Endothelial cell of umbilical vein (primary cell): Measurements from ENCODE around the gene MTERF4. TPM values are rescaled to one million over a fixed set of nuclear protein-coding genes. Genes with fewer than 3 reads are reported as not detected.

ENCODE experiments used
- BruUV-seq: library from RNA; stranded (reverse); fragments of 400-500 nt; replicated peaks from 2 replicates; lab custom pipeline; 2021; lab: Mats Ljungman, UMichigan
- CTCF ChIA-PET: fragments of 300-600, 350-600 bp; sonication (Branson Sonifier 250); formaldehyde crosslinking; loops from one replicate; lab custom pipeline; 2021; ENCODE audit warnings: antibody characterized with exemption, inconsistent platforms; lab: Charles Lee
- POLR2A ChIA-PET: fragments of 300-600, 350-600 bp; sonication (Branson Sonifier 250); formaldehyde crosslinking; loops from one replicate; lab custom pipeline; 2021; ENCODE audit warnings: antibody characterized with exemption, inconsistent platforms; lab: Charles Lee
- DNase-seq: peaks from one replicate; pipeline ENCODE4 v3.0.0-alpha.2; 2011; ENCODE audit warnings: low read depth, low spot score
- FAIRE-seq: peaks from 2 replicates; lab custom pipeline; 2011; peaks lifted over from hg19 to GRCh38; lab: Jason Lieb, UNC
- H2AFZ ChIP-seq: 2 replicates; pipeline ENCODE4 v1.6.0; 2012; ENCODE audit warnings: low read depth, low read length, control low read depth, inconsistent platforms
- H3K27ac ChIP-seq: 2 replicates; pipeline ENCODE4 v1.5.1; 2011; ENCODE audit warnings: low read depth, mild to moderate bottlenecking, control low read depth, low read length, moderate library complexity; ENCODE audit not compliant: insufficient read depth
- H3K27me3 ChIP-seq, 2 experiments: 2 replicates each; pipeline versions ENCODE4 v1.6.0 to v1.6.1; 2011; ENCODE audit warnings: low read length in 2 of 2, mixed read lengths in 1 of 2; ENCODE audit not compliant: control insufficient read depth in 2 of 2, insufficient read depth in 2 of 2
- H3K36me3 ChIP-seq, 2 experiments: 2 replicates in 1 of 2; 3 replicates in 1 of 2; pipeline ENCODE4 v1.5.1; 2011; ENCODE audit warnings: low read length in 2 of 2, mild to moderate bottlenecking in 1 of 2, moderate library complexity in 1 of 2; ENCODE audit not compliant: control insufficient read depth in 2 of 2, insufficient read depth in 2 of 2; ENCODE audit errors: extremely low read depth in 1 of 2
- H3K4me1 ChIP-seq: 3 replicates; pipeline ENCODE4 v1.5.1; 2011; ENCODE audit warnings: mild to moderate bottlenecking, low read length; ENCODE audit not compliant: control insufficient read depth, insufficient read depth; ENCODE audit errors: extremely low read depth
- H3K4me2 ChIP-seq: 2 replicates; pipeline ENCODE4 v1.6.1; 2011; ENCODE audit warnings: low read length, control low read depth, mixed read lengths; ENCODE audit not compliant: insufficient read depth
- H3K4me3 ChIP-seq, 3 experiments: fragments of 200-600 bp in 1 of 3; sonication (generic), shearing (Covaris generic) in 1 of 3; replicated peaks in 1 of 3; 2 replicates each; pipeline ENCODE4 v1.5.1; 2011 to 2016; ENCODE audit warnings: control low read depth in 3 of 3, low read length in 3 of 3, mild to moderate bottlenecking in 2 of 3, inconsistent platforms in 1 of 3, low read depth in 1 of 3, moderate library complexity in 1 of 3; ENCODE audit not compliant: insufficient read depth in 1 of 3
- H3K79me2 ChIP-seq: 2 replicates; pipeline ENCODE4 v1.6.0; 2012; ENCODE audit warnings: low read length, inconsistent platforms; ENCODE audit not compliant: control insufficient read depth, insufficient read depth
- H3K9ac ChIP-seq: replicated peaks from 2 replicates; pipeline ENCODE3; 2011; ENCODE audit warnings: low read length, control low read depth; ENCODE audit not compliant: insufficient read depth; ENCODE audit errors: extremely low read depth
- H3K9me1 ChIP-seq: replicated peaks from 3 replicates; pipeline ENCODE4 v1.6.0; 2011; ENCODE audit warnings: mild to moderate bottlenecking, low read length; ENCODE audit not compliant: control insufficient read depth, insufficient read depth; ENCODE audit errors: extremely low read depth
- H3K9me3 ChIP-seq: replicated peaks from 2 replicates; pipeline ENCODE4 v1.5.1; 2012; ENCODE audit warnings: low read length, inconsistent platforms; ENCODE audit not compliant: control insufficient read depth, insufficient read depth
- H4K20me1 ChIP-seq: replicated peaks from 2 replicates; pipeline ENCODE3; 2011; ENCODE audit warnings: mild to moderate bottlenecking, low read length; ENCODE audit not compliant: control insufficient read depth, insufficient read depth; ENCODE audit errors: extremely low read depth
- CTCF ChIP-seq, 2 donors: IDR thresholded peaks; 1 replicate in 1 of 2; 2 replicates in 1 of 2; pipeline ENCODE4 v1.5.1; 2011; ENCODE audit warnings: low read length in 2 of 2, mild to moderate bottlenecking in 2 of 2, moderate library complexity in 2 of 2, control low read depth in 1 of 2, inconsistent platforms in 1 of 2, low read depth in 1 of 2; ENCODE audit not compliant: insufficient read depth in 1 of 2; ENCODE audit errors: extremely low read depth in 1 of 2
- EZH2 ChIP-seq: IDR thresholded peaks from 2 replicates; pipeline ENCODE4 v1.6.1; 2012; ENCODE audit warnings: borderline replicate concordance, low read depth, mild to moderate bottlenecking, moderate library complexity, low read length, inconsistent platforms; ENCODE audit not compliant: severe bottlenecking
- MYC ChIP-seq: IDR thresholded peaks from one replicate; pipeline ENCODE4 v1.6.1; 2011; ENCODE audit warnings: mild to moderate bottlenecking, low read depth, low read length
- dilution Hi-C: fragments of 300-500 bp; cut with MboI; formaldehyde crosslinking; loops from one replicate; pipeline ENCODE4 v1.15.0; 2019; ENCODE audit warnings: low sequenced_read_pairs; ENCODE audit not compliant: extremely low pct_ligation_motif_present
- intact Hi-C: fragments of 100-400 bp; cut with micrococcal nuclease; formaldehyde crosslinking; loops from one replicate; pipeline ENCODE4 v1.10.0; 2022
- polyA plus RNA-seq, 4 experiments: library from polyadenylated mRNA; depleted of rRNA in 3 of 4; stranded (reverse) in 3 of 4; unstranded in 1 of 4; fragments of >200 nt; gene quantifications; 2 replicates each; pipeline versions ENCODE4 v1.2.1 to v1.2.3, GENCODE V29; 2011 to 2012; ENCODE audit warnings: missing spikeins in 1 of 4
- total RNA-seq: library from RNA; stranded (reverse); gene quantifications from 2 replicates; pipeline ENCODE4 v1.2.3, GENCODE V29; 2021

Gene MTERF4
- total and polyA plus RNA-seq, 2 donors (not counting 3 experiments of a cell fraction or from before 2014, with no cell fraction given), result 14.7 to 27.3 TPM

DNA sequence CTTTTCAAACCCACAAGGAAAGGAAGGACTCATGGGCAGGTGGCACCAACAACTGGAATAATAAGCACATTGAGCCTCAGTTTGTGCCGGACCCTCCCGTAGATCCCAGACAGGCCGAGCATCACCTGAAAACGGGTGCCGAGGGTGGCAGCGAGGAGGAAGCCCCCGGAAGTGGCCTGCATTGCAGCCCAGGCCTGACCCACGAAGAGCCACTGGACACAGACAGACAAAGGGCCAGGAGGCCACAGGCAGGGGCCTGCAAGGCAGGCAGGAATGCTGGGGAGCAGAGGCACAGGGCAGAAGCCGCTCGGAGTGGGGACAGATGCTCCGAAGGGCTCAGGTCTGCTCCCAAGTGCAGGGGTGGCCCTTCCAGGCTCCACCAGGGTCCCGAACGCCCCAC lies 31.7 kb downstream of the MTERF4 start:
- BruUV-seq, result no TSS peak
- H3K79me2 ChIP-seq, result no peaks in the 10 kb centered on the region
- ChIA-PET POLR2A (no interaction called here), CTCF (no interaction called here)
- H3K4me1 ChIP-seq, result no peaks in the 10 kb centered on the region
- peaks cover 0 to 2% of the 10 kb centered on the region in 2 experiments for H3K36me3 ChIP-seq
- no peaks in the 10 kb centered on the region for H3K27me3 ChIP-seq
- no peak overlapping the region for H3K4me2 ChIP-seq
- no peak overlapping the region for H3K27ac ChIP-seq
- FAIRE-seq (no peak), DNase-seq (no peak)
- H3K9me3 ChIP-seq, result no peaks in the 10 kb centered on the region
- dilution Hi-C loops (no loop called here), intact Hi-C loops (loop anchor here (10.0 kb wide), 1 partner anchor 156 kb away; no protein-coding TSS in a partner anchor)
- no peaks in the 10 kb centered on the region for H3K9me1 ChIP-seq
- no peak overlapping the region for H3K4me3 ChIP-seq
- no peaks in the 10 kb centered on the region for H4K20me1 ChIP-seq
- no peak overlapping the region for H3K9ac ChIP-seq
- no peak overlapping the region for H2AFZ ChIP-seq
- TF ChIP-seq MYC, result no peak
- TF ChIP-seq CTCF (IDR thresholded peaks at IDR 0.05; ENCODE audit: extremely low read depth in 1 of 2, insufficient read depth in 1 of 2, low read depth in 1 of 2, low read length in 2 of 2), result no peak

- no TSS peak for BruUV-seq
- no peaks in the 10 kb centered on the region for H3K36me3 ChIP-seq
- ChIA-PET CTCF (interaction anchor here (1.5 kb wide), 1 partner anchor 8 kb away, joined by 8 read pairs; no protein-coding TSS in a partner anchor), POLR2A (no interaction called here)
- DNase-seq, result no peak
- H3K79me2 ChIP-seq, result no peaks in the 10 kb centered on the region
- intact Hi-C loops, result loop anchor here (10.0 kb wide), 1 partner anchor 155 kb away; no protein-coding TSS in a partner anchor
- no peaks in the 10 kb centered on the region for H4K20me1 ChIP-seq
- FAIRE-seq, result no peak
- no peaks in the 10 kb centered on the region for H3K27me3 ChIP-seq
- H2AFZ ChIP-seq, result no peak overlapping the region
- H3K4me3 ChIP-seq, result no peak overlapping the region
- TF ChIP-seq MYC (no peak), EZH2 (no peak)
- H3K27ac ChIP-seq, result no peak overlapping the region
- H3K4me2 ChIP-seq, result no peak overlapping the region
- H3K9ac ChIP-seq, result no peak overlapping the region
- no peaks in the 10 kb centered on the region for H3K4me1 ChIP-seq
- no peaks in the 10 kb centered on the region for H3K9me3 ChIP-seq
- dilution Hi-C loops, result no loop called here
- no peaks in the 10 kb centered on the region for H3K9me1 ChIP-seq
Observed at GRCh38 chr2:241069821-241070281, 32.2 kb downstream of the MTERF4 start.
